Skeletal muscle satellite cell (primary cell): ENCODE data around the gene GEMIN7.
A peak's percentile ranks its signal among the peaks of the same experiment; 100 is the strongest.

Source experiments
- H3K27me3 ChIP-seq: 2 replicates; pipeline ENCODE4 v1.7.0; 2013; ENCODE audit warnings: low read length; ENCODE audit not compliant: control insufficient read depth, insufficient read depth
- H3K36me3 ChIP-seq: 2 replicates; pipeline ENCODE4 v1.7.0; 2013; ENCODE audit warnings: mild to moderate bottlenecking, control low read depth, low read length; ENCODE audit not compliant: insufficient read depth
- H3K4me1 ChIP-seq: 2 replicates; pipeline ENCODE4 v1.7.0; 2013; ENCODE audit warnings: low read length; ENCODE audit not compliant: control insufficient read depth, insufficient read depth
- H3K4me2 ChIP-seq: 2 replicates; pipeline ENCODE4 v1.7.0; 2013; ENCODE audit warnings: mild to moderate bottlenecking, low read length
- H3K4me3 ChIP-seq: 2 replicates; pipeline ENCODE4 v1.7.0; 2013; ENCODE audit warnings: low read length
- H3K9ac ChIP-seq: 2 replicates; pipeline ENCODE4 v1.7.0; 2013; ENCODE audit warnings: mild to moderate bottlenecking, low read depth, low read length, moderate library complexity
- H3K9me3 ChIP-seq: replicated peaks from 2 replicates; pipeline ENCODE4 v1.7.0; 2013; ENCODE audit warnings: mild to moderate bottlenecking, control low read depth, low read length

The GEMIN7 gene

GRCh38 chr19:45066921-45067661 is 12.0 kb upstream of the GEMIN7 start:
- Histone ChIP-seq H3K9ac (no peak overlapping the region), H3K4me1 (no peaks in the 10 kb centered on the region), H3K27me3 (no peaks in the 10 kb centered on the region), H3K4me3 (no peak overlapping the region), H3K4me2 (no peak overlapping the region), H3K36me3 (peaks cover 65% of the 10 kb centered on the region), H3K9me3 (no peaks in the 10 kb centered on the region)

GRCh38 chr19:45068041-45068440 is 11.0 kb upstream of the GEMIN7 start:
- no peak overlapping the region for H3K4me2 ChIP-seq
- H3K9me3 ChIP-seq: no peaks in the 10 kb centered on the region
- H3K4me3 ChIP-seq: no peak overlapping the region
- H3K36me3 ChIP-seq: peaks cover 62% of the 10 kb centered on the region
- no peak overlapping the region for H3K9ac ChIP-seq
- H3K4me1 ChIP-seq: no peaks in the 10 kb centered on the region
- no peaks in the 10 kb centered on the region for H3K27me3 ChIP-seq

GRCh38 chr19:45069056-45069455 is 10.0 kb upstream of the GEMIN7 start:
- Histone ChIP-seq H3K4me1 (no peaks in the 10 kb centered on the region), H3K4me3 (no peak overlapping the region), H3K9me3 (no peaks in the 10 kb centered on the region), H3K9ac (no peak overlapping the region), H3K36me3 (peaks cover 53% of the 10 kb centered on the region), H3K27me3 (no peaks in the 10 kb centered on the region), H3K4me2 (no peak overlapping the region)

- Histone ChIP-seq H3K9me3 (no peaks in the 10 kb centered on the region), H3K27me3 (no peaks in the 10 kb centered on the region), H3K4me1 (no peaks in the 10 kb centered on the region), H3K36me3 (peaks cover 42% of the 10 kb centered on the region), H3K9ac (no peak overlapping the region), H3K4me3 (no peak overlapping the region), H3K4me2 (no peak overlapping the region)
Measured at GRCh38 chr19:45070214-45070613, 8.8 kb upstream of the GEMIN7 start.

GRCh38 chr19:45070861-45071544 is 8.1 kb upstream of the GEMIN7 start:
- Histone ChIP-seq H3K4me3 (no peak overlapping the region), H3K4me1 (peaks cover 3% of the 10 kb centered on the region), H3K9ac (no peak overlapping the region), H3K36me3 (peaks cover 35% of the 10 kb centered on the region), H3K27me3 (no peaks in the 10 kb centered on the region), H3K9me3 (no peaks in the 10 kb centered on the region), H3K4me2 (no peak overlapping the region)

GRCh38 chr19:45071545-45071938 is 7.5 kb upstream of the GEMIN7 start:
- H3K4me2 ChIP-seq: no peak overlapping the region
- peaks cover 6% of the 10 kb centered on the region for H3K4me1 ChIP-seq
- no peak overlapping the region for H3K9ac ChIP-seq
- no peaks in the 10 kb centered on the region for H3K9me3 ChIP-seq
- H3K36me3 ChIP-seq: peaks cover 34% of the 10 kb centered on the region
- no peak overlapping the region for H3K4me3 ChIP-seq
- no peaks in the 10 kb centered on the region for H3K27me3 ChIP-seq

GRCh38 chr19:45071969-45072790 is 6.9 kb upstream of the GEMIN7 start:
- Histone ChIP-seq H3K36me3 (peaks cover 28% of the 10 kb centered on the region), H3K27me3 (no peaks in the 10 kb centered on the region), H3K9me3 (no peaks in the 10 kb centered on the region), H3K4me3 (no peak overlapping the region), H3K4me1 (peaks cover 6% of the 10 kb centered on the region), H3K9ac (no peak overlapping the region), H3K4me2 (no peak overlapping the region)

GRCh38 chr19:45074744-45075300 is 4.2 kb upstream of the GEMIN7 start:
- Histone ChIP-seq H3K4me1 (peaks cover 11% of the 10 kb centered on the region), H3K4me3 (no peak overlapping the region), H3K36me3 (peaks cover 15% of the 10 kb centered on the region), H3K9ac (no peak overlapping the region), H3K27me3 (no peaks in the 10 kb centered on the region), H3K4me2 (peak overlapping the region; percentile 36), H3K9me3 (no peaks in the 10 kb centered on the region)

- Histone ChIP-seq H3K4me2 (peak overlapping the region; percentile 81), H3K4me1 (peaks cover 17% of the 10 kb centered on the region), H3K9me3 (no peaks in the 10 kb centered on the region), H3K4me3 (peak overlapping the region; percentile 56), H3K9ac (no peak overlapping the region), H3K27me3 (no peaks in the 10 kb centered on the region), H3K36me3 (peaks cover 8% of the 10 kb centered on the region)
Measured at GRCh38 chr19:45075301-45076028, 3.6 kb upstream of the GEMIN7 start.

GRCh38 chr19:45076029-45076850 is 2.8 kb upstream of the GEMIN7 start, which contains the start of gene ZNF296:
ZNF296 (minus strand) TSS chr19:45076478; CDS start chr19:45076373, 105 bp downstream.
- Histone ChIP-seq H3K27me3 (no peaks in the 10 kb centered on the region), H3K4me3 (peak within 1 kb of the TSS; percentile 56), H3K4me2 (peak within 1 kb of the TSS; percentile 81), H3K9me3 (no peaks in the 10 kb centered on the region), H3K9ac (peak within 1 kb of the TSS; percentile 7), H3K36me3 (peaks cover 6% of the 10 kb centered on the region), H3K4me1 (peaks cover 21% of the 10 kb centered on the region)
